A549 (cell line): ENCODE data around the gene ZNF618. TPM values are rescaled to one million over a fixed set of nuclear protein-coding genes. Genes with fewer than 3 reads are reported as not detected.

Experiments
- ATAC-seq, 2 experiments: fragments of 200-7000 bp in 1 of 2; fragments of >200 bp in 1 of 2; cut with Nextera tagmentation in 1 of 2; cut with Tn5 transposase in 1 of 2; 3 replicates each; pipeline versions ENCODE4 v1.8.0 to v1.9.1; 2018 to 2020; ENCODE audit warnings: mild to moderate bottlenecking in 1 of 2, moderate library complexity in 1 of 2
- CTCF ChIA-PET: fragments of 300-600 bp; sonication (Branson Sonifier 250); formaldehyde crosslinking; extraction: SDS; loops from one replicate; lab custom pipeline; 2021; ENCODE audit warnings: antibody characterized with exemption, inconsistent platforms; lab: Yijun Ruan, JAX
- POLR2A ChIA-PET: fragments of 350-600 bp; formaldehyde crosslinking; extraction: SDS; loops from one replicate; lab custom pipeline; 2021; ENCODE audit warnings: antibody characterized with exemption, inconsistent platforms; lab: Yijun Ruan, JAX
- DNase-seq, 2 experiments: peaks; one replicate each; pipeline versions ENCODE4 v3.0.0 to v3.0.0-alpha.2; 2011 to 2016; ENCODE audit warnings: low read depth in 1 of 2, low spot score in 1 of 2
- FAIRE-seq: peaks from 2 replicates; lab custom pipeline; 2011; peaks lifted over from hg19 to GRCh38; lab: Jason Lieb, UNC
- H3K27ac ChIP-seq, 2 experiments: fragments of >200 bp; sonication (Bioruptor Twin); formaldehyde crosslinking; 3 replicates each; pipeline ENCODE4 v1.5.1; 2016 to 2017
- H3K4me1 ChIP-seq: fragments of >200 bp; sonication (Bioruptor Twin); formaldehyde crosslinking; 3 replicates; pipeline ENCODE4 v1.6.1; 2016
- H3K4me2 ChIP-seq: fragments of >200 bp; sonication (Bioruptor Twin); formaldehyde crosslinking; 3 replicates; pipeline ENCODE4 v1.6.1; 2016
- H3K4me3 ChIP-seq: fragments of >200 bp; sonication (Bioruptor Twin); formaldehyde crosslinking; 3 replicates; pipeline ENCODE4 v1.5.1; 2016
- H3K9me3 ChIP-seq: fragments of >200 bp; sonication (Bioruptor Twin); formaldehyde crosslinking; 3 replicates; pipeline ENCODE4 v1.6.1; 2016
- ATOH8 ChIP-seq: fragments of 250-450 bp; sonication (Bioruptor Pico); IDR thresholded peaks from 2 replicates; pipeline ENCODE4 v1.5.0; 2020; ENCODE audit warnings: low read depth, mild to moderate bottlenecking, moderate library complexity
- BHLHE40 ChIP-seq: IDR thresholded peaks from 2 replicates; pipeline ENCODE4 v1.6.1; 2012; ENCODE audit warnings: low read depth, low read length, inconsistent platforms
- CHD2 ChIP-seq: fragments of 150-350 bp; IDR thresholded peaks from 2 replicates; pipeline ENCODE4 v1.6.1; 2014; ENCODE audit warnings: low read length; ENCODE audit not compliant: partially characterized antibody
- EP300 ChIP-seq, 2 experiments: fragments of >200 bp; sonication (Bioruptor Twin); formaldehyde crosslinking; IDR thresholded peaks; 2 replicates in 1 of 2; 3 replicates in 1 of 2; pipeline ENCODE4 v1.6.1; 2016 to 2017
- ESRRA ChIP-seq: fragments of 150-350 bp; IDR thresholded peaks from 2 replicates; pipeline ENCODE4 v1.6.1; 2014; ENCODE audit warnings: mild to moderate bottlenecking, low read length, borderline replicate concordance
- FOSL2 ChIP-seq, 2 experiments: fragments of 450-650 bp in 1 of 2; fragments of >200 bp in 1 of 2; sonication (Bioruptor Twin) in 1 of 2; formaldehyde crosslinking; IDR thresholded peaks; 2 replicates each; pipeline versions ENCODE4 v1.5.0 to v1.6.1; 2016 to 2020; ENCODE audit warnings: mild to moderate bottlenecking in 1 of 2, moderate library complexity in 1 of 2
- HDAC2 ChIP-seq: fragments of 200-600 bp; sonication (generic); IDR thresholded peaks from 2 replicates; pipeline ENCODE4 v1.6.1; 2016
- HOXA7 ChIP-seq: fragments of 250-450 bp; sonication (Bioruptor Pico); IDR thresholded peaks from 2 replicates; pipeline ENCODE4 v1.5.0; 2020; ENCODE audit warnings: mild to moderate bottlenecking, moderate library complexity
- KDM1A ChIP-seq: fragments of 200-600 bp; sonication (generic); IDR thresholded peaks from 2 replicates; pipeline ENCODE4 v1.6.1; 2016; ENCODE audit warnings: low read depth, mild to moderate bottlenecking
- MYC ChIP-seq: IDR thresholded peaks from 2 replicates; pipeline ENCODE4 v1.6.1; 2012; ENCODE audit warnings: mild to moderate bottlenecking, inconsistent platforms, low read length, improper control_type of control experiment, borderline replicate concordance
- NR3C1 ChIP-seq: fragments of >200 bp; sonication (Bioruptor Twin); formaldehyde crosslinking; IDR thresholded peaks from 3 replicates; pipeline ENCODE4 v1.6.1; 2017
- PBX3 ChIP-seq: IDR thresholded peaks from 2 replicates; pipeline ENCODE4 v1.6.1; 2012
- PHF8 ChIP-seq: fragments of 200-600 bp; sonication (generic); IDR thresholded peaks from 2 replicates; pipeline ENCODE4 v1.6.1; 2016; ENCODE audit warnings: low read depth, mild to moderate bottlenecking, antibody characterized with exemption, moderate library complexity, borderline replicate concordance
- POLR2AphosphoS2 ChIP-seq: conservative IDR thresholded peaks from 2 replicates; pipeline ENCODE4 v1.6.1; 2012; ENCODE audit warnings: low read length, improper control_type of control experiment, inconsistent platforms
- RARB ChIP-seq: fragments of 250-450 bp; sonication (Bioruptor Pico); IDR thresholded peaks from 2 replicates; pipeline ENCODE4 v1.8.0; 2021; ENCODE audit warnings: mild to moderate bottlenecking, moderate library complexity
- RCOR1 ChIP-seq: fragments of 150-350 bp; IDR thresholded peaks from 2 replicates; pipeline ENCODE4 v1.6.1; 2014; ENCODE audit warnings: antibody characterized with exemption, low read length, low read depth
- RNF2 ChIP-seq: fragments of 200-600 bp; sonication (generic); IDR thresholded peaks from 2 replicates; pipeline ENCODE4 v1.6.1; 2016; ENCODE audit warnings: low read depth, mild to moderate bottlenecking, antibody characterized with exemption, moderate library complexity, borderline replicate concordance
- TFCP2L1 ChIP-seq: fragments of 250-450 bp; sonication (Bioruptor Pico); IDR thresholded peaks from 2 replicates; pipeline ENCODE4 v1.5.0; 2021; ENCODE audit warnings: mild to moderate bottlenecking
- TP53 ChIP-seq: fragments of 250-450 bp; sonication (Bioruptor Pico); IDR thresholded peaks from 2 replicates; pipeline ENCODE4 v1.5.0; 2021; ENCODE audit warnings: mild to moderate bottlenecking, moderate library complexity
- ZC3H11A ChIP-seq: fragments of 450-650 bp; IDR thresholded peaks from 2 replicates; pipeline ENCODE4 v1.6.1; 2014; ENCODE audit warnings: antibody characterized with exemption, mild to moderate bottlenecking
- ZFP36 ChIP-seq: fragments of 450-650 bp; IDR thresholded peaks from 2 replicates; pipeline ENCODE4 v1.6.1; 2014; ENCODE audit warnings: borderline replicate concordance; ENCODE audit not compliant: partially characterized antibody
- WGBS: methylation state at CpG from one replicate; pipeline ENCODE4 v1.1.6; 2017; ENCODE audit errors: missing lambda C conversion rate; 5-methylcytosine and 5-hydroxymethylcytosine counted together
- polyA plus RNA-seq, 4 experiments: library from polyadenylated mRNA; depleted of rRNA in 3 of 4; stranded (reverse); fragments of >200 nt; fragmentation: RNase III in 1 of 4; extraction: RNeasy Plus Mini Kit Qiagen cat#74134 plus additional on column Dnase treatment in 1 of 4; gene quantifications; 2 replicates in 3 of 4; 3 replicates in 1 of 4; pipeline ENCODE4 v1.2.3, GENCODE V29; 2011 to 2017
- TF ChIP-seq, protein P1 (sequence below): fragments of >200 bp; sonication (Bioruptor Twin); formaldehyde crosslinking; IDR thresholded peaks from 3 replicates; pipeline ENCODE4 v1.5.1; 2016
- TF ChIP-seq, protein P2 (sequence below): IDR thresholded peaks from 2 replicates; pipeline ENCODE4 v1.6.1; 2012; ENCODE audit warnings: low read depth, borderline replicate concordance

Gene ZNF618
- polyA plus RNA-seq, 2 of the 4 experiments (the other 2 are of a cell fraction), result 9.0 to 10.0 TPM

- no peak for ATAC-seq
- Histone ChIP-seq H3K4me3 (no peak overlapping the region), H3K4me1 (peaks cover 3% of the 10 kb centered on the region; the same call in 1 of the 3 replicates), H3K9me3 (no peaks in the 10 kb centered on the region), H3K4me2 (no peak overlapping the region), H3K27ac (no peak overlapping the region)
- POLR2A ChIA-PET, result no interaction called here
- CTCF ChIA-PET, result interaction anchor here (0.8 kb wide), 1 partner anchor 184 kb away, joined by 4 read pairs; no protein-coding TSS in a partner anchor
- 85% methylated on average over 3 of the region's 3 CpGs for WGBS
- no peak for DNase-seq
- no peak for FAIRE-seq
- TF ChIP-seq RCOR1 (no peak), KDM1A (no peak), TFCP2L1 (CRISPR knock-in tag) (no peak), POLR2AphosphoS2 (no peak), RARB (CRISPR knock-in tag) (no peak), MYC (no peak), ATOH8 (CRISPR knock-in tag) (no peak)
- TF ChIP-seq, protein P1, sequence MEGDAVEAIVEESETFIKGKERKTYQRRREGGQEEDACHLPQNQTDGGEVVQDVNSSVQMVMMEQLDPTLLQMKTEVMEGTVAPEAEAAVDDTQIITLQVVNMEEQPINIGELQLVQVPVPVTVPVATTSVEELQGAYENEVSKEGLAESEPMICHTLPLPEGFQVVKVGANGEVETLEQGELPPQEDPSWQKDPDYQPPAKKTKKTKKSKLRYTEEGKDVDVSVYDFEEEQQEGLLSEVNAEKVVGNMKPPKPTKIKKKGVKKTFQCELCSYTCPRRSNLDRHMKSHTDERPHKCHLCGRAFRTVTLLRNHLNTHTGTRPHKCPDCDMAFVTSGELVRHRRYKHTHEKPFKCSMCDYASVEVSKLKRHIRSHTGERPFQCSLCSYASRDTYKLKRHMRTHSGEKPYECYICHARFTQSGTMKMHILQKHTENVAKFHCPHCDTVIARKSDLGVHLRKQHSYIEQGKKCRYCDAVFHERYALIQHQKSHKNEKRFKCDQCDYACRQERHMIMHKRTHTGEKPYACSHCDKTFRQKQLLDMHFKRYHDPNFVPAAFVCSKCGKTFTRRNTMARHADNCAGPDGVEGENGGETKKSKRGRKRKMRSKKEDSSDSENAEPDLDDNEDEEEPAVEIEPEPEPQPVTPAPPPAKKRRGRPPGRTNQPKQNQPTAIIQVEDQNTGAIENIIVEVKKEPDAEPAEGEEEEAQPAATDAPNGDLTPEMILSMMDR, result no peak
Observed at GRCh38 chr9:113898151-113898550, 22.0 kb downstream of the ZNF618 start.

DNA sequence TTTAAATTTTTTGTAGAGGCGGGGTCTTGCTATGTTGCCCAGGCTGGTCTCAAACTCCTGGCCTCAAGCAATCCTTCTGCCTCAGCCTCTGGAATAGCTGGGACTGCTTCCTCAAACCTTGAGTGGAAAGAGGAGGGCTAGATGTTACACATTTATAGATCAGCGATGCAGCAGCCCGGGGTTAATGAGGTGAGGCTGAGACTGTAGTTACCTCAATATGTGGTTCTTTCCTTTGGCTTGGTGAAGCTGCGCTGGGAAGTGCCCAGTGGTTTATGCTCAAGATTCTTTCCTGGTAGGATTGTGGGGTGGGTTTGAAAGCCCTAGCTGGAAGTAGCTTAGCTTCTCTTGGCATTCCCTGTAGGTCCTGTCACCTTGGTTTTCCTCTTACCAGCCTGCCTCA lies 22.5 kb downstream of the ZNF618 start:
- Histone ChIP-seq H3K9me3 (no peaks in the 10 kb centered on the region), H3K4me3 (no peak overlapping the region), H3K27ac (no peak overlapping the region), H3K4me1 (0 out of 3 replicates have a peak, but pooled peaks cover 3% of the 10 kb centered on the region), H3K4me2 (no peak overlapping the region)
- 93% methylated on average over 4 of the region's 4 CpGs for WGBS
- DNase-seq (no peak), ATAC-seq (no peak), FAIRE-seq (no peak)
- TF ChIP-seq EP300 (IDR thresholded peaks at IDR 0.05) (no peak), PBX3 (no peak), ESRRA (no peak), NR3C1 (no peak), RCOR1 (no peak), RNF2 (no peak), POLR2AphosphoS2 (no peak), HOXA7 (CRISPR knock-in tag) (no peak), TP53 (no peak), FOSL2 (IDR thresholded peaks at IDR 0.05) (no peak), FOSL2 (CRISPR knock-in tag; IDR thresholded peaks at IDR 0.05) (no peak), PHF8 (no peak), KDM1A (no peak)
- TF ChIP-seq, protein P2, sequence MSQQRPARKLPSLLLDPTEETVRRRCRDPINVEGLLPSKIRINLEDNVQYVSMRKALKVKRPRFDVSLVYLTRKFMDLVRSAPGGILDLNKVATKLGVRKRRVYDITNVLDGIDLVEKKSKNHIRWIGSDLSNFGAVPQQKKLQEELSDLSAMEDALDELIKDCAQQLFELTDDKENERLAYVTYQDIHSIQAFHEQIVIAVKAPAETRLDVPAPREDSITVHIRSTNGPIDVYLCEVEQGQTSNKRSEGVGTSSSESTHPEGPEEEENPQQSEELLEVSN, result no peak
- CTCF ChIA-PET, result interaction anchor here (0.6 to 1.1 kb wide), 3 partner anchors 8 to 184 kb away, joined by 3 to 4 read pairs (median 3); no protein-coding TSS in a partner anchor
- POLR2A ChIA-PET, result no interaction called here

DNA sequence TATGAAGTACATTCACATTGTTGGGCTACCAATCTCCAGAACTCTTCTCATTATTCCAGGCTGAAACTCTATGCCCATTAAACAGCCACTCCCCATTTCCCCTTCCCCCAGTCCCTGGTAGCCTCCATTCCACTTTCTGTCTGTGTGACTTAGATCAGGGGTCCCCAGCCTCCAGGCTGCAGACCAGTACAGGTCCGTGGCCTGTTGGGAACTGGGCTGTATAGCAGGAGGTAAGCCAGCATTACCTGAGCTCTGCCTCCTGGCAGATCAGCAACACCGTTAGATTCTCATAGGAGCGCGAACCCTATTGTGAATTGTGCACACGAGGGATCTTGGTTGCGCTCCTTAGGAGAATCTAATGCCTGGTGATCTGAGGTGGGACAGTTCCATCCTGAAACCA lies 23.1 kb downstream of the ZNF618 start:
- 96% methylated on average over 6 of the region's 6 CpGs for WGBS
- no peak for ATAC-seq
- Histone ChIP-seq H3K9me3 (no peaks in the 10 kb centered on the region), H3K4me1 (0 out of 3 replicates have a peak, but pooled peaks cover 3% of the 10 kb centered on the region), H3K4me2 (no peak overlapping the region), H3K27ac (no peak overlapping the region), H3K4me3 (no peak overlapping the region)
- DNase-seq, result no peak
- ChIA-PET POLR2A (no interaction called here), CTCF (interaction anchor here (0.6 to 1.1 kb wide), 2 partner anchors 9 to 22 kb away, joined by 3 read pairs; no protein-coding TSS in a partner anchor)
- FAIRE-seq, result no peak
- TF ChIP-seq BHLHE40, result no peak
- TF ChIP-seq FOSL2 (IDR thresholded peaks at IDR 0.05), result no peak
- no peak for TF ChIP-seq FOSL2 (CRISPR knock-in tag; IDR thresholded peaks at IDR 0.05)
- TF ChIP-seq HDAC2, result no peak
- no peak for TF ChIP-seq ATOH8 (CRISPR knock-in tag)
- no peak for TF ChIP-seq ZFP36
- no peak for TF ChIP-seq ZC3H11A
- no peak for TF ChIP-seq CHD2
